ENCODE measurements around the gene URAD.

- TF ChIP-seq CTCF (IDR thresholded peaks at IDR 0.05), result peak in 1 of 3 experiments; percentile 34
- TF ChIP-seq POLR2A (IDR thresholded peaks at IDR 0.05), result no peak
Measured at GRCh38 chr13:27960362-27961226, 27.9 kb downstream of the URAD start.
